MM.1S (cell line): ENCODE data around the gene IPO11.

ENCODE experiments used
- DNase-seq: peaks from one replicate; pipeline ENCODE4 v3.0.0-alpha.2; 2015
- H2AFZ ChIP-seq: fragments of 300-600 bp; sonication (generic); 2 replicates; pipeline ENCODE4 v1.6.0; 2016; ENCODE audit warnings: antibody characterized with exemption, low read length
- H3F3A ChIP-seq: fragments of 300-600 bp; sonication (generic); 2 replicates; pipeline ENCODE4 v1.6.1; 2016; ENCODE audit warnings: mild to moderate bottlenecking, antibody characterized with exemption, low read length, moderate library complexity, mixed read lengths; ENCODE audit not compliant: insufficient read depth
- H3K27ac ChIP-seq: fragments of 300-600 bp; sonication (generic); 2 replicates; pipeline ENCODE4 v1.5.1; 2016; ENCODE audit warnings: mild to moderate bottlenecking, low read length
- H3K27me3 ChIP-seq: fragments of 300-600 bp; sonication (generic); replicated peaks from 2 replicates; pipeline ENCODE4 v1.6.0; 2016; ENCODE audit warnings: low read length; ENCODE audit not compliant: insufficient read depth
- H3K36me3 ChIP-seq: fragments of 300-600 bp; sonication (generic); replicated peaks from 2 replicates; pipeline ENCODE4 v1.6.1; 2016; ENCODE audit warnings: mild to moderate bottlenecking, low read length, mixed read lengths; ENCODE audit not compliant: insufficient read depth
- H3K4me1 ChIP-seq: fragments of 300-600 bp; sonication (generic); 2 replicates; pipeline ENCODE4 v1.6.1; 2016; ENCODE audit warnings: low read length, mixed read lengths
- H3K4me2 ChIP-seq: fragments of 300-600 bp; sonication (generic); 2 replicates; pipeline ENCODE4 v1.6.0; 2016; ENCODE audit warnings: low read depth, low read length
- H3K4me3 ChIP-seq: fragments of 300-600 bp; sonication (generic); 2 replicates; pipeline ENCODE4 v1.5.1; 2016; ENCODE audit warnings: low read length, mixed read lengths
- H3K79me2 ChIP-seq: fragments of 300-600 bp; sonication (generic); 2 replicates; pipeline ENCODE4 v1.6.1; 2016; ENCODE audit warnings: mixed run types, low read length, mixed read lengths
- H3K9ac ChIP-seq: fragments of 300-600 bp; sonication (generic); 2 replicates; pipeline ENCODE4 v1.6.1; 2016; ENCODE audit warnings: low read length, mixed read lengths
- H3K9me2 ChIP-seq: fragments of 300-600 bp; sonication (generic); replicated peaks from 2 replicates; pipeline ENCODE4 v1.6.1; 2016; ENCODE audit warnings: mild to moderate bottlenecking, low read length, mixed read lengths; ENCODE audit not compliant: insufficient read depth
- H3K9me3 ChIP-seq: fragments of 300-600 bp; sonication (generic); replicated peaks from 2 replicates; pipeline ENCODE4 v1.6.1; 2016; ENCODE audit warnings: mild to moderate bottlenecking, low read length, mixed read lengths; ENCODE audit not compliant: insufficient read depth
- H4K20me1 ChIP-seq: fragments of 300-600 bp; sonication (generic); 2 replicates; pipeline ENCODE4 v1.6.1; 2016; ENCODE audit warnings: mild to moderate bottlenecking, low read length, moderate library complexity, mixed read lengths; ENCODE audit not compliant: insufficient read depth
- CTCF ChIP-seq: fragments of 300-600 bp; sonication (generic); IDR thresholded peaks from 2 replicates; pipeline ENCODE4 v1.5.1; 2016; ENCODE audit warnings: antibody characterized with exemption, low read length, mixed read lengths
- EZH2 ChIP-seq: fragments of 300-600 bp; sonication (generic); optimal IDR thresholded peaks from 2 replicates; pipeline ENCODE3; 2017; ENCODE audit warnings: low read depth, mild to moderate bottlenecking, antibody characterized with exemption, low read length, mixed read lengths
- EZH2phosphoT487 ChIP-seq: fragments of 300-600 bp; sonication (generic); IDR thresholded peaks from 2 replicates; pipeline ENCODE4 v1.6.1; 2018; ENCODE audit warnings: antibody characterized with exemption, low read length

IPO11 gene

GRCh38 chr5:62386824-62387223, 25.7 kb upstream of the IPO11 start:
- H3K4me2 ChIP-seq, result no peak overlapping the region
- H3F3A ChIP-seq, result no peaks in the 10 kb centered on the region
- no peaks in the 10 kb centered on the region for H3K4me1 ChIP-seq
- no peaks in the 10 kb centered on the region for H3K9me3 ChIP-seq
- H3K27me3 ChIP-seq, result no peaks in the 10 kb centered on the region
- H4K20me1 ChIP-seq, result 0 out of 2 replicates have a peak, but pooled peaks cover 2% of the 10 kb centered on the region
- H3K4me3 ChIP-seq, result no peak overlapping the region
- DNase-seq, result no peak
- no peaks in the 10 kb centered on the region for H3K9me2 ChIP-seq
- TF ChIP-seq CTCF, result no peak
- no peak for TF ChIP-seq EZH2phosphoT487
- TF ChIP-seq EZH2, result no peak
- H3K36me3 ChIP-seq, result peaks cover 15% of the 10 kb centered on the region
- H3K27ac ChIP-seq, result no peak overlapping the region
- no peaks in the 10 kb centered on the region for H3K79me2 ChIP-seq
- H2AFZ ChIP-seq, result no peak overlapping the region
- no peak overlapping the region for H3K9ac ChIP-seq

- no peak for TF ChIP-seq CTCF
- no peak for TF ChIP-seq EZH2phosphoT487
- TF ChIP-seq EZH2, result no peak
- Histone ChIP-seq H3K4me2 (no peak overlapping the region), H3K27ac (no peak overlapping the region), H3K27me3 (no peaks in the 10 kb centered on the region), H3K9me3 (no peaks in the 10 kb centered on the region), H2AFZ (no peak overlapping the region), H3K79me2 (no peaks in the 10 kb centered on the region), H3K36me3 (peaks cover 20% of the 10 kb centered on the region), H3F3A (0 out of 2 replicates have a peak, but pooled peaks cover 4% of the 10 kb centered on the region), H3K9me2 (no peaks in the 10 kb centered on the region), H3K4me3 (no peak overlapping the region), H4K20me1 (no peaks in the 10 kb centered on the region), H3K9ac (no peak overlapping the region), H3K4me1 (no peaks in the 10 kb centered on the region)
- DNase-seq, result no peak
Observed at GRCh38 chr5:62395210-62395950, 17.2 kb upstream of the IPO11 start.

GRCh38 chr5:62403411-62404250, 8.9 kb upstream of the IPO11 start, which contains the start of gene DIMT1:
DIMT1 (minus strand) TSS chr5:62403905; CDS start chr5:62403772, 133 bp downstream.
- Histone ChIP-seq H2AFZ (peak within 1 kb of the TSS; percentile 99), H3K27me3 (no peaks in the 10 kb centered on the region), H3K4me2 (peak within 1 kb of the TSS; percentile 91), H3K9me3 (no peaks in the 10 kb centered on the region), H3K79me2 (peaks cover 14% of the 10 kb centered on the region), H3K27ac (peak within 1 kb of the TSS; percentile 90), H3K36me3 (no peaks in the 10 kb centered on the region), H3K9ac (peak within 1 kb of the TSS; percentile 90), H3K9me2 (no peaks in the 10 kb centered on the region), H4K20me1 (no peaks in the 10 kb centered on the region), H3K4me3 (peak within 1 kb of the TSS; percentile 85), H3F3A (peaks cover 13% of the 10 kb centered on the region), H3K4me1 (peaks cover 7% of the 10 kb centered on the region)
- peak; percentile 98 for DNase-seq
- TF ChIP-seq EZH2phosphoT487 (no peak), EZH2 (no peak), CTCF (no peak)
